GM12874 (cell line): ENCODE measurements around the gene LMAN2.
A peak's percentile ranks its signal among the peaks of the same experiment; 100 is the strongest.

Experiments
- CTCF ChIP-seq: IDR thresholded peaks from 2 replicates; pipeline ENCODE4 v1.5.1; 2011; ENCODE audit warnings: low read depth, mild to moderate bottlenecking, control low read depth, low read length, moderate library complexity; ENCODE audit not compliant: insufficient read depth

Gene LMAN2

GRCh38 chr5:177361418-177362291 is 10.2 kb upstream of the LMAN2 start:
- 0 out of 2 replicates have a peak, but pooled peaks have one; percentile 11 for TF ChIP-seq CTCF

- TF ChIP-seq CTCF = no peak
Measured at GRCh38 chr5:177359860-177360259, 8.4 kb upstream of the LMAN2 start.

- TF ChIP-seq CTCF = no peak
Measured at GRCh38 chr5:177359451-177359851, 8.0 kb upstream of the LMAN2 start.

- TF ChIP-seq CTCF = no peak
Measured at GRCh38 chr5:177358370-177358819, 6.9 kb upstream of the LMAN2 start.

- no peak for TF ChIP-seq CTCF
Measured at GRCh38 chr5:177357459-177358351, 6.2 kb upstream of the LMAN2 start, which contains the start of gene RGS14. Gene RGS14, plus strand, starts transcription at chr5:177357924. Its CDS starts 101 bp downstream, at chr5:177358025.

GRCh38 chr5:177357146-177357458 is 5.6 kb upstream of the LMAN2 start:
- no peak for TF ChIP-seq CTCF

GRCh38 chr5:177356746-177357145 is 5.3 kb upstream of the LMAN2 start:
- no peak for TF ChIP-seq CTCF
